UCSD-AML1 (cell line): Measurements from ENCODE around the gene THBD.

Experiments used
- DNase-seq: peaks from one replicate; lab custom pipeline; 2025; ENCODE audit not compliant: unreplicated experiment; lab: John Stamatoyannopoulos, UW

THBD gene

DNA sequence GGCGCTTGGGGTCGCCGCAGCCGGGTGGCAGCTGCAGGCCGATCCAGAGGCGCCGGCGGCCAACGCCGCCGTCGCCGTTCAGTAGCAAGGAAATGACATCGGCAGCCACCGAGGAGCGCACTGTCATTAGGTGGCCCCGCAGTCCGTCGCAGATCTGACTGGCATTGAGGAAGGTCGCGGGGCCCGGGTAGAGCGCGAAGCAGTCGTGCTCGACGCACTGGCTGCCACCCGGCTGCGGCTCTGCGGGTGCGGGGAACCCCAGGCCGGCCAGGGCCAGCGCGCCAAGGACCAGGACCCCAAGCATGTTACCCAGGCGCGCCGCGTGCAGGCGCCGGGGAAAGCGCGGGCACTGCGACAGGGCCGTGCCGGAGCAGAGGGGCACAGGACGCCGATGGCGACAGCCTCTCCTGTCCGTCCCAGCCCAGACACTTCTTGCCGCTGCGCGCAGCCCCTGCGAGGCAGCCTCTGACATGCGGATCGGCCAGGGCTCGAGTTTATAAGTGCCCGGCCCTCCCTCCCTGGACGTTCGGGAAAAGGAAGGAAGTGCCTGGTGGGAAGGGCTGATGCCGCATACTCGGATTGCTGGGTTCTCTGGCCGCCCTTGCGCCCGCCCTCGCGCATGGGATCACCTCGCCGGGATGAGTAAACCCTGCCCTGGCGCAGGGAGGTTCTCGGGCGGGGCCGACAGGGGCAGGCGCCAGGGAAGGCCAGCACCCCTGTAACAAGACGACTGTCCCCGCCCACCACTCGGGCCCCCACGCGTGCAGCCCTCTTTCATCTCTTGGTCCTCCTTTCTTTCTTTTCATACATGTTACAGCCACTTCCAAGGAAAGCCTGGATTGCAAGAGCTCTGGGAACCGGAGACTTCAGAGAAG is at the start of gene THBD:
TSS of gene THBD (minus strand) at position 472 of the 875 bp plus-strand sequence. CDS start at position 304, 168 bp downstream.
- peak; percentile 80 for DNase-seq

DNA sequence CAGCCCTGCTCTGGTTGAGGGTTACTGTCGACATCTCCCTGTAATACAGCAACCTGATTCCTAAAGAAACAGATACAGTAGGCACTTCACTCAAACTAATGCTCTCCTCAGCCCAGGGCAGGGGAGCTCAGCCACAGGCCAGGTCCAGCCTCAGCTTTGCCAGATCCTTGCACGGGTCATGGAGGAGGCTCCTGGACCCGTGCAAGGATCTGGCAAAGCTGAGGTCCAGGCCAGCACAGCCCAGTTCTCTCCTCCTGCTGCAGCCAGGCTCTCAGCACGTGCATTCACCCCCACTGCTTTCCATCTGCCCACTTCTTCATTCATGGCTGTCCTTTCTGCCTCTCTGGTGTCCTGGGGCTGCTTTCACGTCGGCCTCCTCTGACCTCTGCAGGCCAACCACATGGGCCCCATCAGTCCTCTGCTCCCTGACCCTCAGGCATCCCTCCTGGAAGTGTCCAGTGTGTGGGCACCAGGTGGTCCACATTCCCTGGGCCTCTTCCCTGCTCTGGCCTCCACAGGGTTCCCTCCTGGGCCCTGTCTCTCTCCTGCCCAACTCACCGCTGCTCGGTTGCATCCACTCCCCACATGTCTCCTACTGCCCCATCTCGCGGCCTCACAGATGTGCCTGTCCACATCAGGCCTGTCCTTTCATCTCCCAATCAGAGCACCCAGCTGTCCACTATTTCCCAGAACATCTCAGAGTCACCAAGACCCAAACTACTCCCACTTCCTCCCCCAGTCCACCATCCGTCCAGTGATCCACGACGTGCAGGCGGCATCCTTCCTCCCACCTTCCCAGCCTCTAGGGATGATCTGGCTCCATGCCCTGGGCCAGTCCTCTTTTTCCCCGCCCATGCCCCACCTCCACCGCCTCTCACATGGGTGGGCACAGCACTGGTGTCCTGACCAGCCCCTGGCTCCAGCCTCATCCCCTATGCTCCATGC is 48.4 kb upstream of the THBD start:
- no peak for DNase-seq

DNA sequence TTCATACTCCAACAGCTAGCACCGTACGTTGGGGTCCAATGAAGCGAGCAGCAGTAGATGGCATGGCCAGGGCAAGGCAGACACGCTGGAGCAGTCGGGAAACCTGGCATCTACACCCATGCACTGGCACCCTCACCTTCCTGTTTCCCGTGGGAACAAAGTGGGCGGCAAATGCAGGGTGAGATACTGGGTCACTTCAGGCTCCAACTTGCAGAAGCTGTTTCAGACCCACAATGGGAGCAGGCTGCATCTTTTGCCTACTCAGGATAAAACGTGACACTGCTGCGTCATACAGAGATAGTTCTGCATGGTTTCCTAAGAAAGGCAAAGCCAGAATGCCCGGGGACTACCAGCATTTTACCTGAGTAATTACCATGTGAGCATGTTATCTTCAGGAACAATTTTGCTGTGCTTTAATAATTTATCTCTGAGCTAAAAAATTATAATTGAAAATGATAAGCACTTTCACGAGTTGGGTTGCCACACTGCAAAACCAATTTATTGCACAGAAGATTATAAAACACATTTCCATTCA is 47.6 kb upstream of the THBD start:
- no peak for DNase-seq

GRCh38 chr20:23096097-23096496 is 46.6 kb upstream of the THBD start:
- DNase-seq = no peak

DNA sequence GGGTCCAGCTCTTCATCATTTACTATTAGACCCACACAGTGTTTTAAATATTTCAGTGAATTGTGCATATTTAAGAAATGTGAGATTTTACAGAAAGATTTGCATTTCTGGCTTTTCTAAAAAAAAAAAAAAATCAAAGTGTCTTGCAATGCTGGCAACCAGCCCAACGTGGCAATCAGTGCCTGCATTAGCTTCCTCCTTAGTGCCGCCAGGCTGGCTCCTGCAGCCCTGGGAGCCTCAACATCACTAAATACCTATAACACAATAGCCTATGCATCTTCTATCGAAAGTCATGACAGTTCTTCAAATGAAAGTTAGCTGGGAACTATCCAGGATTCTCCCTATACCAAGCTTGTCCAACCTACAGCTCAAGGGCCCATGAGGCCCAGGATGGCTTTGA is 46.0 kb upstream of the THBD start:
- DNase-seq = no peak

- DNase-seq = no peak
Measured at GRCh38 chr20:23094927-23095326, 45.5 kb upstream of the THBD start.

DNA sequence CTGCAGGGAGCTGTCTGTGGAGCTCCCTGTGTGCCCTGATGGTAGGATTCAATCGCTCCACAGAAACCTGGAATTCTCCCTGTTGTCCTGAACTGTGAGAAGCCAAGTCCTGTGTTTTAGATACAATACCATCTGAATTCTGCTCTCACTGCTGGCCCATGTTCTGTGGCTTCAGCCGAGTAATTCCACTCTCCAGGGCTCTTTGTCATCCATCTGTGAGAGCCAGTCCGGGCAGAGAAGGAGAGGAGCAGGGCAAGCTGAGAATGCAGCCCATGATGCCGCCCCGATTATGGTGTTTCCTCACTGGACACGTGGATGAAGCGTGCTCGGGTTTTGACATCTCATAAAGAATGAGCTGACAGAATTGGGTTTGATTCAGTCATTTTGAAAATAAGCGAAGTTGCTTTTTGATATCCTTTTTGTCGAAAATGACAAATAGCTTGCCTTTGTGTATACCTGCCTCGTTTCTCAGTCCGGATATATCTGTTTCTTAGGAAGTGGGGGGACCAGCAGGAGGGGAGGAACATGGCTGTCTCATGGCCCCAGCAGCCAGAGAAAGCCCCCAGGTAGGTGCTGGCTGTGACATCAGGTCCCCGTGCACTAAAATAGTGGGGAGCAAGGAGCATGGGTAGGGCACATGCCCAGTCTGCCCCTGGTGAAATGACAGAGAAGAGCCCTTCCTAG is 44.9 kb upstream of the THBD start:
- DNase-seq = no peak

DNA sequence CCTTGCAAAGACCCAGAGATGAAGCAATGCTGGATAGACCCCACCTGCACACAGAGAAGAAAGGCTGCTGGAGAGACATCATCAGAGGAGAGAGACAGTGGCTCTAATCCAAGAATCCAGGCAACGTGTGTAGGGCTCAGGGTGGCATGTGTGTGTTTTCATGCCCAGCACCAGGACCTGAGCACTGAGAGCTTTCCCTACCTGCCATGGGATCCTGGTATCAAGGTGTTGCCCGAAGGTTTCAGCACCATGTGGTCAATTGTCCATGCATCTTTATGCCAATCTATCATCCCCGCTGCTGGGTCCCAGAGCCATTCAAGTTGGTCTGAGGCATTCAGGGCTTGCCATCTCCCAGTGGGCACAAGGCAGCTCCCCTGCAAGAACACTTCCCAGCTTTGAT is 44.1 kb upstream of the THBD start:
- DNase-seq = no peak

GRCh38 chr20:23092861-23093495 is 43.5 kb upstream of the THBD start:
- DNase-seq = no peak

GRCh38 chr20:23092384-23092756 is 42.9 kb upstream of the THBD start:
- no peak for DNase-seq

DNA sequence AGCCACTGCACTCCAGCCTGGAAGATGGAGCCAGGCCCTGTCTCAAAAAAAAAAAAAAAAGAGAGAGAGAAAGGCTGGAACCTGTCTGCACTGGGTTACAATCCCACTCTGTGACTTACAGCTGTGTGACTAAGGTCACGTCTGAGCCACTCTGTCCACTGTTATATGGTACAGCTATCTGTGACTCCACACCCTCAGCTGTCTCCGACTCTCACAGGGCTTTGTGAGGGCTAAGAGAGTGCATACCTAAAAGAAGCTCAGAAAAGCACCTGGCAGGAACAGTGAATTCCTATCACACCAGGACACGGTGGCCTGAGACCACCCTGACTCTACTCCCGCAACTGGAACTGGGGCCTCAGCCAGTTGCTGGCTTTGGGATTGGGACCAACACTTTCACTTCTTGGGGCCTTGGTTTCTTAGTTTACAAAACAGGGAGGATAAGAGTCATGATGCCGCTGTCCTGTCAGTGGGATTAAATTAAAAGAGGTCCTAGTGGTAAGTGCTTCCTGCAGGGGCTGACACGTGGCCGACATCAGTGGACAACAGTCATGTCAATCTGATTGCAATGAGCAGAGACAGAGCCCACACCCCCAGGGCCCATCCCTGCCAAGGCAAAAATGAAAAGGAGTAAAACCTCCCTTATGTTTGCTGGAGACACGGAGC is 42.4 kb upstream of the THBD start:
- no peak for DNase-seq

DNA sequence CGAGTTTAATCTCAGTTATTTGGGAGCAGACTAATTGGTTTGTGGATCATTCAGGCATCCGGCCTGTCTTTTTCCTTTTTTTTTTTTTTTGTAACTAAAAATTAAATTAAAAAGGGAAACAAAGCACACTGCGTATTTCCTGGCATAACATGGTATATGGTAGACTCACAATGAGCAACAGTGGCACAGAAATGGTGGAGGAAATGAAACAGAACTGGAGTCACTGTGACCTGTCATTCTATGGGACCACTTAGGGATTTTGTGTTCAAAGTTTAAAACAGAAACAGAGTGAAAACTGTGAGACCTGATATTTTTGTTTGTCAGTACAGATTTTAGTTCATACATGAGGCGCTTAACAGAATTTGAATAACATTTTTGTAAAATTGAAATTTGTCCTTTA is 41.4 kb upstream of the THBD start:
- no peak for DNase-seq

- DNase-seq = no peak
Measured at GRCh38 chr20:23090147-23090546, 40.7 kb upstream of the THBD start.

- no peak for DNase-seq
Measured at GRCh38 chr20:23088866-23089265, 39.4 kb upstream of the THBD start.

DNA sequence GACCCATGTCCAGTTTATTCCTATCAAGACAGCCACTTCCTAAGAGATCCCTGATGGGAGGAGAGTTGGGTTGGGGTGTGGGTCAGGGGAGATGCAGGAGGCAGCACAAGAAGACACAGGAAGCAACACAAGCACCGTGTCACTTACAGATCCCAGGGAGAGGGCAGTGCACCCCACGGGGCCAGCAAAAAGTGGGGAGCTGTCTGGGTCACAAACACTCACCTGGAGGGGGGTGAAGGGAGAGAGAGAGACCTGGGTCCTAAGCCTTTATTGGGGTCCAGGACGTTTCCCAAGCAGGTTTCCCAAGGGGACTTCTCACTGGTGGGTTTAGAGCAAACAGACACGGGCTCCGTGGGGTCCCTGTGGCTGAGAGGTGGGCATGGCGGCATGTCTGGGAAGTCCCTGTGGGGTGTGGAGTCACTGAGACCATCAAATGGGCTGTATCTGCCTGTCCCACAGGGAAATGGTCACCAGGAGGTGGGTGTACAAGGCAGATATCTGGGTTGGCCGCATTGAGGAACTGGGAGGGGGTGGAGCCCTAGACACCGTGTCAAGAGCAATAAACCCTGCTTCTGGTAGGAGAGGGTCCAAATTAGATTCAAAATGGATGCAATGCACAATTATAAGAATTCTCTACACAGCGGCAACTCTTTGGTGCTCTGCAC is 38.2 kb upstream of the THBD start:
- DNase-seq = no peak

GRCh38 chr20:23086931-23087411 is 37.5 kb upstream of the THBD start:
- peak; percentile 59 for DNase-seq

- peak; percentile 76 for DNase-seq
Measured at GRCh38 chr20:23086056-23086566, 36.6 kb upstream of the THBD start, which contains the start of gene CD93. Gene CD93 (minus strand): TSS chr20:23086324. CDS start chr20:23086192, 132 bp downstream.

GRCh38 chr20:23085436-23086055 is 36.1 kb upstream of the THBD start:
- peak; percentile 60 for DNase-seq
